HG03521 (cell line): ENCODE data around the gene ZNF777.
"Not testable (repeated sequence)": the region's sequence is repeated elsewhere in the genome, so short reads cannot be mapped to it uniquely, and the experiment has no call there.

Source experiments
- ATAC-seq: cut with Tn5 transposase; IDR thresholded peaks from one replicate; pipeline ENCODE4 v1.9.1; 2021; ENCODE audit warnings: mild to moderate bottlenecking, moderate library complexity; ENCODE audit not compliant: unreplicated experiment

The ZNF777 gene

GRCh38 chr7:149460493-149461277 lies at the start of gene ZNF777:
TSS of gene ZNF777 (minus strand) at chr7:149461062. CDS start at chr7:149456022, 5,040 bp downstream.
- peak; percentile 95 for ATAC-seq

- ATAC-seq: no peak
Observed at GRCh38 chr7:149510248-149510647, 49.4 kb upstream of the ZNF777 start.

GRCh38 chr7:149509774-149510173 lies 48.9 kb upstream of the ZNF777 start:
- ATAC-seq: no peak

- no peak for ATAC-seq
Observed at GRCh38 chr7:149505551-149505950, 44.7 kb upstream of the ZNF777 start.

GRCh38 chr7:149501651-149502050 lies 40.8 kb upstream of the ZNF777 start:
- no peak for ATAC-seq

GRCh38 chr7:149500910-149501309 lies 40.0 kb upstream of the ZNF777 start:
- ATAC-seq: no peak

GRCh38 chr7:149500201-149500600 lies 39.3 kb upstream of the ZNF777 start:
- no peak for ATAC-seq

- ATAC-seq: no peak
Observed at GRCh38 chr7:149498811-149499210, 37.9 kb upstream of the ZNF777 start.

- ATAC-seq: peak; percentile 94
Observed at GRCh38 chr7:149497467-149498261, 36.8 kb upstream of the ZNF777 start, which contains the start of gene ZNF746. TSS of gene ZNF746 (minus strand) at chr7:149497809. CDS start at chr7:149497536, 273 bp downstream.

GRCh38 chr7:149496642-149497391 lies 36.0 kb upstream of the ZNF777 start:
- ATAC-seq: peak; percentile 28

- ATAC-seq: no peak
Observed at GRCh38 chr7:149495785-149496641, 35.2 kb upstream of the ZNF777 start.

- ATAC-seq: no peak
Observed at GRCh38 chr7:149494738-149495368, 34.0 kb upstream of the ZNF777 start.

GRCh38 chr7:149493975-149494374 lies 33.1 kb upstream of the ZNF777 start:
- ATAC-seq: not testable (repeated sequence)

GRCh38 chr7:149493366-149493765 lies 32.5 kb upstream of the ZNF777 start:
- ATAC-seq: no peak

GRCh38 chr7:149490083-149490760 lies 29.4 kb upstream of the ZNF777 start:
- no peak for ATAC-seq

- no peak for ATAC-seq
Observed at GRCh38 chr7:149489391-149490024, 28.6 kb upstream of the ZNF777 start.

- ATAC-seq: no peak
Observed at GRCh38 chr7:149479568-149479967, 18.7 kb upstream of the ZNF777 start.

GRCh38 chr7:149478754-149479153 lies 17.9 kb upstream of the ZNF777 start:
- no peak for ATAC-seq
